DMS53 treated with DMSO at 0.1 percent for 48 hours (cell line): ENCODE results near the gene SLIT3.

ENCODE experiments used
- DNase-seq: peaks from one replicate; lab custom pipeline; 2025; ENCODE audit not compliant: unreplicated experiment; lab: John Stamatoyannopoulos, UW

SLIT3 gene

DNA sequence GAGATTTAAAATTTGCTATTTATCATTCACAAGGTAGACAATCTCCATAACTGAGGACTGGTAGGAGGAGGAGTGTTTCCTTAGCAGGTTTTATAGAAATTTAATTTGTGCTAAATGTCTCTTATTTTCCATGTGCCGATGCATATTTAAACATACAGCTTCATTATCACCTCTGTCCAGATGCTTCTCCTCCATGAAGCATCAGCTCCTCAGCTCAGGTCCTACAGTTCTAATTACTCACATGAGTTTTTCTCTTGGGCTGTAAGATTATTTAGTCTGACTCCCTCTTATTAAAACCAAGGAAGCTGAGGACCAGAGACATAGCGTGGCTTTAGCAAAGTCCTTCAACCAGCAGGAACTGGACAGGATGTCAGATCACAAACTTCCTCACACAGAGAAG, 421.6 kb downstream of the SLIT3 start:
- no peak for DNase-seq

- DNase-seq: no peak
Observed at GRCh38 chr5:168878135-168878745, 422.7 kb downstream of the SLIT3 start.

- no peak for DNase-seq
Observed at GRCh38 chr5:168877132-168877892, 423.6 kb downstream of the SLIT3 start.

DNA sequence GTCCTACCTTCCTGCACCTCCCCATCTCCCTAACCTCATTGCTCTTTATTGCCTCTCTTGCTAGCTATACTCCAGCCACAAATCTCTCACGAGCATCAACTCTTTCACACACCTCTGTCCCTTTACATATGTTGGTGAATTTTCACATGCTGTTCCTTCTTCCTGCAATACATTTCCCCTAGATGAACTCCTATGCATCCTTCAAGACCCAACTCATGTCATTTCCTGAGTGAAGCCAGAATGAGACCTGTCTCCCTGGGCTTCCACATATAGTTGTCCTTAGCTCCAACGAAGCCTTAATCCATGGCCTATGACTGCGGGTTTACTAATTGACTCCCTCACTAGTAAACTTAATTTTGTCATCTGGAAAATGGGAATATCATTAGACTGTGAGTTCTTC, 424.5 kb downstream of the SLIT3 start:
- no peak for DNase-seq

GRCh38 chr5:168875832-168876231, 425.1 kb downstream of the SLIT3 start:
- DNase-seq: no peak

- DNase-seq: no peak
Observed at GRCh38 chr5:168874713-168875380, 426.1 kb downstream of the SLIT3 start.

GRCh38 chr5:168872246-168872645, 428.7 kb downstream of the SLIT3 start:
- no peak for DNase-seq

GRCh38 chr5:168870910-168871309, 430.0 kb downstream of the SLIT3 start:
- no peak for DNase-seq

- no peak for DNase-seq
Observed at GRCh38 chr5:168869615-168870227, 431.2 kb downstream of the SLIT3 start.

- no peak for DNase-seq
Observed at GRCh38 chr5:168867241-168867640, 433.7 kb downstream of the SLIT3 start.

DNA sequence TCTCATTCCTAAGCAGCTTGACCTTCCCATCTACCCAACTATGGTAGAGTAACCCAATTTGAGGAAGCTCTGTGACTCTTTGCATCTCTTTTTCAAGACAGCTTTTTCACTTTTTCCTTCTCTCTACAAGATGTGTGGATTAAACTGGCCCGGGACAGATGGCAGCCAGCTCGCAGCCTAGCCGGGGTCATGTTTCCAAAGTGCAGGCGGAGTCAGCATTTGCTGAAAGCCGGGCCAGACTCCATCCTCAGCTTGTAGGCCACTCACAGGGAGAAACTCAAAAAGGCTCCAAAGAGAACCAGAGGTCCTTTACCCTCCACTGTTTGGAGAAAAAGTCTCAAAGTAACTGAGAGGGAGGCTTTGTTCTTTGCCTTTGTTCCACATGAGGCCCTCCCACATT, 435.0 kb downstream of the SLIT3 start:
- no peak for DNase-seq

DNA sequence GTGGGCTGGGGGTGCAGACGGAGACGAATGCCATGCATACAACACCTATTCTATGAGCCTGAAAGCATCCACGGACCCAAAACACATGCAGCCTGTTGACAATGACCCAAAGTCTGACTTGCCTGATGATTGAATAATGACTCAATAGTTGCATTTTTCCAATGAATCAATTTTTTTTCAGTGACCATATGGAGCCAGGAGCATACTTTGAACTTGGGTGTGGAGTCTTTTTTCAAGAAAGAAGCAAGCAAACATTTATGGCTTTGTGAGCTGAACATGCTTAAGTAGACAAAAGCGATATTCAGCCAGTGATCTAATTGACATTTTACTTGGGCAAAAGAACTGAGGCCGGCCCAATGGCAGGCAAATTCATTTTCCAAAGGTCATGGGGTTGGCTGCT, 437.9 kb downstream of the SLIT3 start:
- no peak for DNase-seq

GRCh38 chr5:168860503-168860902, 440.4 kb downstream of the SLIT3 start:
- DNase-seq: no peak

DNA sequence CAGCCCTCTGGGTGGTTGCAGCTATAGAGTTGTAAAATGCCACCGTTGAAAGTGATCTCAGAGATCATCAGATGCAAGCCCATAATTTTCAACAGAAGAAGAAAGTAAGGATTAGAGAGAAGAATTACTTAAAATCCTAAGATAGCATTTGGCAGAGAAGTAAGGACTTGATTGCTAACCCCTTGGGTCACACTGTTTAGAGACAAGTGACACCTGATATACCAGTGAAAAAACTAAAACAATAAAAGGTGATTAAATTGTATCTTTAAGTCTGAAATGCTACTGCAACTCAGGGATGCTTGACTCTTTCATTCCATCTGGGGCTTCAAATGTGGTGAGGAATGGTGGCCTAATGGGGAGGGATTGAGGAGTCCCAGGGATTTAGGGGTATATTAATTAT, 440.9 kb downstream of the SLIT3 start:
- no peak for DNase-seq

- no peak for DNase-seq
Observed at GRCh38 chr5:168859471-168859870, 441.5 kb downstream of the SLIT3 start.

- no peak for DNase-seq
Observed at GRCh38 chr5:168858994-168859393, 441.9 kb downstream of the SLIT3 start.

DNA sequence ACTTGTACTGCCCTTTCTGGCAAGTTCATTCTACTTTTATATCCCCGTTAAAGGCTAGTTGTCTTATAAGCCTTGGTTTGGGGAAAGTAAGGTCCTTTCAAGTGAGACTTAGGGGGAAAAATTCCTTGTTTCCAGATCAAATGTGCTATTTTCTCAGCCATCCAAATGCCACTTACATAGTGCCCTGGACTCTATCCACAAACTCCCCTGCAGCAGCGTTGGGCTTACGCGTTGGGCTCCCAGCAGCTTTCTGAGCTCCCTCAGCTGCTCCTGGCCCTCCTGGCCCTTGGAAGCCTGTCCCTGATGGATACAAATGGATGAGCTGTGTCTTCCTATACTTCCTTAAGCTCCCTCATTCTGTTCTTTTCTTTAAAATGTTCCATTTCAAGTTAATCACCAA, 442.6 kb downstream of the SLIT3 start:
- no peak for DNase-seq

DNA sequence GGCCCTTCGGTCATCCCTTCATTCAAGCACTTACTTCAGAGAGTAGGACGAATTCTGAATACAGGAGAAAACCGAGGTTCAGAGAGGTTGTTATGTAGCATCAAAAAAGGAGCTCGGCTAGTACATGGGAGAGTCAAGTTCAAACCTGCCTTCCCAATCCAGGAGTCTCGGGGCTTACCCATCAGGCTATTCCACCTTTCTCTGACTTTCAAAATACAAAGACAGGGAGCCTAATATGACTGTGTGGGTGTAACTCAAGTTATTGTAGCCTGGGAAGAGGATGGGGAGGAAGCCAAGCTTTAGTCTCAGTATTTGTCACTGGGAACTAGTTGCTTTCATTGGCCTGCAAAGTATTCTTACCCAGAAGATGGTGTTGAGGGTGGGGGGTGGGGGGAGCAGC, 447.0 kb downstream of the SLIT3 start:
- no peak for DNase-seq

DNA sequence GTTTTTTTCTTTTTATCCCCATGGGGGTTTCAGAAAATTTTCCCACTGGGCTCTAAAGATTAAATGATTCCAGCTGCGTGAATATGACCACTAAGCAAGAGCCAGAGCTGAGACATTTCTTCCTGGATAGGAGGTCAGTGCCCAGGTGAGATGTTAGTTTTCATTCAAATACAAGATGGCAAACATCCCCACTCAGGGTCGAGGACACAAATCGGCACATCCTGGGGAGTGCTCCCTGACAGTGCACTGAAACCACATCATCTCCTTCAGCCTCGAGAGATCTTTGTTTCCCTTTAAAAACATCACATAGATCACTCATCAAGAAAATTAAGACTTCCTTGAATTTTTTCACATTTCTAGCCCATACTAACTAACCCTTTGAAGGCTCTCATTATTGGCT, 448.6 kb downstream of the SLIT3 start:
- DNase-seq: no peak

- no peak for DNase-seq
Observed at GRCh38 chr5:168851902-168852321, 449.0 kb downstream of the SLIT3 start.

DNA sequence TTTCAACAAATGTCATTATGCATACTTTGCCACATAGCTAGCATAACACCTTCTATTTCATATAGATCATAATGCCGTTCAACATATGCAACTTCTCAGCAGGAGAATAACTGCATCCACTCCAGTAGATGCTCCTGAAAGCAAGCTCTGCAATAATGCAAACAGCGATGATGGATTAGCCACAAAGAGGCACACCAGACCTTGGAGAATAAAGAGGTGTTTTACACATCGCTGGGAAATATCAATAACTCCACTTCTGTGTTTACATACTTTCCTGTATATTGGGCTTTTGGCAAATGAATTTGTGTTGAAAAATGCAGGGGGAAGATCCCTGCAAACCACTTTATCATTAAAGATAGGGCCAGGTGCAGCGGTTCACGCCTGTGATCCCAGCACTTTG, 450.3 kb downstream of the SLIT3 start:
- no peak for DNase-seq

- DNase-seq: no peak
Observed at GRCh38 chr5:168848569-168848968, 452.4 kb downstream of the SLIT3 start.
